Esophagus muscularis mucosa (tissue), 4 donors: ENCODE results near the gene DIPK1B. TPM values are rescaled to one million over a fixed set of nuclear protein-coding genes. Genes with fewer than 3 reads are reported as not detected.
A peak's percentile ranks its signal among the peaks of the same experiment; 100 is the strongest.

Experiments used
- DNase-seq: peaks from one replicate; pipeline ENCODE4 v3.0.0-alpha.2; 2017; ENCODE audit errors: extremely low spot score
- H3K27ac ChIP-seq, 4 donors: fragments of 200-600 bp; sonication (generic); replicated peaks in 1 of 4; 1 replicate in 3 of 4; 2 replicates in 1 of 4; pipeline ENCODE4 v1.5.1; 2016 to 2019; ENCODE audit warnings: mild to moderate bottlenecking in 1 of 4
- H3K27me3 ChIP-seq, 4 donors: fragments of 200-600 bp; sonication (generic); one replicate each; pipeline versions ENCODE4 v1.5.1 to v1.6.0; 2016 to 2019
- H3K36me3 ChIP-seq, 4 donors: fragments of 200-600 bp; sonication (generic); one replicate each; pipeline ENCODE4 v1.5.1; 2016 to 2019
- H3K4me1 ChIP-seq, 4 donors: fragments of 200-600 bp; sonication (generic); one replicate each; pipeline ENCODE4 v1.5.1; 2016 to 2019
- H3K4me3 ChIP-seq, 4 donors: fragments of 200-600 bp; sonication (generic); 1 replicate in 2 of 4; 2 replicates in 2 of 4; pipeline ENCODE4 v1.5.1; 2016 to 2019; ENCODE audit warnings: mild to moderate bottlenecking in 4 of 4, moderate library complexity in 1 of 4
- H3K9me3 ChIP-seq, 4 donors: fragments of 200-600 bp; sonication (generic); 1 replicate in 3 of 4; 2 replicates in 1 of 4; pipeline ENCODE4 v1.5.1; 2016 to 2019
- CTCF ChIP-seq, 3 experiments: fragments of 200-600 bp in 2 of 3; fragments of 450-650 bp in 1 of 3; sonication (generic) in 2 of 3; IDR thresholded peaks; one replicate each; pipeline ENCODE4 v1.5.1; 2017 to 2019; ENCODE audit warnings: antibody characterized with exemption in 3 of 3, mild to moderate bottlenecking in 2 of 3, moderate library complexity in 1 of 3
- EP300 ChIP-seq: sonication (generic); formaldehyde crosslinking; IDR thresholded peaks from one replicate; pipeline ENCODE4 v1.6.1; 2017; ENCODE audit warnings: antibody characterized with exemption
- POLR2A ChIP-seq: fragments of 450-650 bp; IDR thresholded peaks from one replicate; pipeline ENCODE4 v1.6.1; 2017; ENCODE audit warnings: antibody characterized with exemption, moderate library complexity, mild to moderate bottlenecking, low read depth
- POLR2AphosphoS5 ChIP-seq, 2 donors: sonication (generic); formaldehyde crosslinking; IDR thresholded peaks; one replicate each; pipeline ENCODE4 v1.6.1; 2017; ENCODE audit warnings: antibody characterized with exemption in 2 of 2
- WGBS: methylation state at CpG from one replicate; pipeline ENCODE4 v1.1.5; 2018; 5-methylcytosine and 5-hydroxymethylcytosine counted together
- intact Hi-C: fragments of 100-400 bp; cut with DNase I; formaldehyde crosslinking; loops from one replicate; pipeline ENCODE4 v1.15.1; 2023
- total RNA-seq, 4 donors: library from RNA; depleted of rRNA; stranded (reverse); fragments of >200 nt; gene quantifications; one replicate each; pipeline versions ENCODE4 v1.1.0 to v1.2.1, GENCODE V29; 2016

Gene DIPK1B
- total RNA-seq, 4 donors from 2014 or later: 6.6 to 27.8 (median 21.5) TPM

DNA sequence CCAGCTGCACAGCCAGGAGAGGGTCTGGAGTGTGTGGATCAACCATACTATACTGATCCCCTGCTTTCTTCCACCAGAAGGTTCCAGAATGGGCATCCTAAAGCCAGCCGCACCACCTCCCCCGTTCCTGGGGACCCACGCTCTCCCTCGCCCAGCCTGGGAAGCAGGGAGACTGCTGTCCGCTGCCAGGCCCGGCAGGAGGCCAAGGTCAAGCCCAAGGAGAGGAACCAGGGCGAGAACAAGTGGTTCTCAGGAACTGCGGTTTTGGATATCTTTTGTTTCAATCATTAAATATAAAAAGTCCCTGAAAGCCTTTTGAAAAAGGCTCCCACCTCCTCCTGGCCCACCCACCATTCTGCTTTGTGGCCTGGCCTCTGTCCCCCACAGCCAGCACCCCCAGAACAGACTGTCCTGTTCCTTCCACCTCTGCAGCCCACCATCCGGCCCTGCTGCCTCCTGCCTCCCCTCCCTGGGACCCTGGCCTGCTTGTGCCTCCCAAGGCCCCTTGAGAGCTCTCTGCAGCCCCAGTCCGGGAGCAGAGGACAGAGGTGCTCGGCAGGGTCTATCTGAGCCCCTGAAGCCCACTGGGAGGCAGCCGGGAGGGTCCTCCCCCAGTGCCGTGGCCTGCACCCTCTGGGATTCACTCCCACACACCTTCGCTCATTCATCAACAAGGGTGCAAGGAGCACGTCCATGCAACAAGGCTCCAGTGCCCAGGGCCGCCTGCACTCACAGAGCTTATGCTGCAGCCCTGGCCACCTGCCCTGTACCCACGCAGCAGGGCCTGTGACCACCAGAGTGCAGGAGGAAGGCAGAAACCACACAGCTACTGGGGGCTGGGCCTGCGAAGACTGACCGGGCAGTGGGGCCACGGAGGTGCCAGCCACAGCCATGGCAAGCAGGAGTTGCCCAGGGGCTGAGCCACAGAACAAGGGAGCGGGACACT is 36.6 kb downstream of the DIPK1B start:
- intact Hi-C loops: no loop called here
- H3K36me3 ChIP-seq: peaks cover 0 to 3% (median 0%) of the 10 kb centered on the region in 4 donors
- peaks cover 0 to 12% (median 0%) of the 10 kb centered on the region in 4 donors for H3K9me3 ChIP-seq
- peaks cover 5 to 19% (median 10%) of the 10 kb centered on the region in 4 donors for H3K4me1 ChIP-seq
- no peak for DNase-seq
- 75% methylated on average over 21 of the region's 21 CpGs for WGBS
- no peak for TF ChIP-seq POLR2A
- no peak for TF ChIP-seq POLR2AphosphoS5 (IDR thresholded peaks at IDR 0.05)
- no peak for TF ChIP-seq CTCF (IDR thresholded peaks at IDR 0.05)
- TF ChIP-seq EP300: no peak
- H3K27ac ChIP-seq: peak overlapping the region; percentile 5 to 31 (median 22)
- H3K27me3 ChIP-seq: peaks cover 0 to 41% (median 0%) of the 10 kb centered on the region in 4 donors
- no peak overlapping the region for H3K4me3 ChIP-seq

DNA sequence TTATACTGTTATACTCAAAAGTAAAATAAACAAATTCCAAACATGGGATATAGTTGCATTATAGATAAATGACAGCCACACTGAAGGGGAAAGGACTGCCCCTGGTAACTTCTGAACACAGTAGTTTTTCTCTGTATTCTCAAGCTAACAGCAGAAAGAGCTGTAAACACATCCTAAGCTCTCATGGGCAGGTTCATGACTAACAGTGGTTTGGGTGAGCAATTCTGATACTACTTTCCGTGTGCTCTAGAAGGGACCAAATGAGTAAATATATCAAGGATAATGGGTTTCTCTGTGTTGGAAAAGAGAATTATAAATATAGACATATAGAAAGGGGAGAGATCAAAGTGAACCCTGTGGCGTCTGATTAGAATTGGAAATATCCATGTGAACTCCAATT is 38.2 kb downstream of the DIPK1B start:
- 61% methylated on average over 2 of the region's 2 CpGs for WGBS
- Histone ChIP-seq H3K4me3 (no peak overlapping the region), H3K4me1 (peaks cover 5 to 19% (median 10%) of the 10 kb centered on the region in 4 donors), H3K9me3 (peaks cover 0 to 12% (median under 1%) of the 10 kb centered on the region in 4 donors), H3K27me3 (peaks cover 0 to 41% (median 0%) of the 10 kb centered on the region in 4 donors), H3K27ac (no peak overlapping the region), H3K36me3 (no peaks in the 10 kb centered on the region)
- intact Hi-C loops: no loop called here
- TF ChIP-seq EP300 (no peak), POLR2A (no peak), POLR2AphosphoS5 (IDR thresholded peaks at IDR 0.05) (no peak), CTCF (IDR thresholded peaks at IDR 0.05) (no peak)
- DNase-seq: no peak

DNA sequence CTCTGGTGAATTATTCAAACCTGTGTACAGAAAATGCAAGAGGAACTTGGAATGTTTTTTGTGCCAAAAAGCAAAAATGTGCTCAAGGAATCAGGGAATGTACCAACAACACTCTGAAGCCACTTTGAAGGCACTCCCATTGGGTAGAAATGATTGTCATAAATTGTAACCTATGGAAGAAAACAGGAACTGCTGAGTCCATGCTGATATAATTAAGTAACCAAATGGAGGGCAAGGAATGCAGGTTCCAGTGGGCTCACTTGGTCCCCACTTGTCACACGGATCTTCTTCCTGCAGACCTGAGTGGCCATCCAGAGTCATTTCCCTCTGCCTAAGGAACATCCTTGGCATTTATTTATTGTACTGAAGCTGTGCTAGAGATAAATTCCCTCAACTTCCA is 38.9 kb downstream of the DIPK1B start:
- no peak overlapping the region for H3K4me3 ChIP-seq
- intact Hi-C loops: no loop called here
- WGBS: 100% methylated on average over 1 of the region's 1 CpG
- H3K27me3 ChIP-seq: peaks cover 0 to 41% (median 0%) of the 10 kb centered on the region in 4 donors
- TF ChIP-seq EP300 (no peak), POLR2AphosphoS5 (IDR thresholded peaks at IDR 0.05) (no peak), CTCF (IDR thresholded peaks at IDR 0.05) (no peak), POLR2A (no peak)
- H3K4me1 ChIP-seq: peaks cover 5 to 19% (median 10%) of the 10 kb centered on the region in 4 donors
- H3K27ac ChIP-seq: no peak overlapping the region
- DNase-seq: no peak
- no peaks in the 10 kb centered on the region for H3K36me3 ChIP-seq
- peaks cover 0 to 17% (median 4%) of the 10 kb centered on the region in 4 donors for H3K9me3 ChIP-seq

- TF ChIP-seq CTCF (IDR thresholded peaks at IDR 0.05) (no peak), POLR2A (no peak), EP300 (no peak), POLR2AphosphoS5 (IDR thresholded peaks at IDR 0.05) (no peak)
These were observed 39.4 kb downstream of the DIPK1B start for GRCh38 chr9:136751814-136752213.

More at GRCh38 chr9:136751814-136752213, 39.4 kb downstream of the DIPK1B start:
- intact Hi-C loops: no loop called here
- Histone ChIP-seq H3K27ac (no peak overlapping the region), H3K9me3 (peaks cover 0 to 17% (median 6%) of the 10 kb centered on the region in 4 donors), H3K36me3 (no peaks in the 10 kb centered on the region), H3K4me3 (no peak overlapping the region), H3K4me1 (peaks cover 5 to 19% (median 10%) of the 10 kb centered on the region in 4 donors), H3K27me3 (peaks cover 0 to 39% (median 0%) of the 10 kb centered on the region in 4 donors)
- no peak for DNase-seq
